DMS79 (cell line): ENCODE measurements around the gene CAPN2.
"Not testable (repeated sequence)": the region's sequence is repeated elsewhere in the genome, so short reads cannot be mapped to it uniquely, and the experiment has no call there.

ENCODE experiments used
- DNase-seq: peaks from one replicate; lab custom pipeline; 2025; lab: John Stamatoyannopoulos, UW

Gene CAPN2

DNA sequence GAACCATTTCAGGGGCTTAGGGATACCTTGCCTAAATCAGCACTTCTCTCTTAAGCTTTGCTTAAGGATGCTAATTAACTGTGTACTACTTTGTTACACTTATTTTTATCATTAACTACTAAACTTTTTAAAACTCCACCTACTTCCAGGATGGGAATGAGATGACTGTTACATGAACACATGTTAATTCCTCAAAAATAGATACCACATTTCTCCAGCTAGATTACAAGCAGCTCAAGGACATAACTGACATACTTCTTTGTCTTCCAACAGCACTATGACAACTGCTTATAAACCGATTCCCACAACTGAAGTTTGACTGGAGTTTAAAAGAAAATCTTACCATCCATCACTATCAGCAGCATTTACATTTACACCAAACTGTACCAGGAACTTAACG, 79.7 kb downstream of the CAPN2 start:
- no peak for DNase-seq

DNA sequence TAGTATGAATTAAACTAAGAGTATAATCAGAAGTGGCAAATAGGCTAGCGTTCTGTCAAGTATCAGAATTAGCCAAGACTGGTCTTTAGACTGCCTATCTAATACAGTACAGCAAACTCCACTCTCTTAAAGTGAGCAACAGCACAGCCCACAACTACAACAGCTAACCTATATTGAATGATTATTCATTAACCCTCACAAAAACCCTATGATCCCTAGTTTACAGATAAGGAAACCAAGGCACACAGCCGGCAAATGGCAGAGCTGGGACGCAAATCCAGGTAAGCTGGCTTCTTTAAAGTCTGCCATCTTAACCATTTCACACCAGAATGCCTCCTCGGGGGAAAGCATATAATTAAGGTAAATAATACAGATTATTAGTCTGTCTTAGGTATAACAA, 81.4 kb downstream of the CAPN2 start:
- no peak for DNase-seq

DNA sequence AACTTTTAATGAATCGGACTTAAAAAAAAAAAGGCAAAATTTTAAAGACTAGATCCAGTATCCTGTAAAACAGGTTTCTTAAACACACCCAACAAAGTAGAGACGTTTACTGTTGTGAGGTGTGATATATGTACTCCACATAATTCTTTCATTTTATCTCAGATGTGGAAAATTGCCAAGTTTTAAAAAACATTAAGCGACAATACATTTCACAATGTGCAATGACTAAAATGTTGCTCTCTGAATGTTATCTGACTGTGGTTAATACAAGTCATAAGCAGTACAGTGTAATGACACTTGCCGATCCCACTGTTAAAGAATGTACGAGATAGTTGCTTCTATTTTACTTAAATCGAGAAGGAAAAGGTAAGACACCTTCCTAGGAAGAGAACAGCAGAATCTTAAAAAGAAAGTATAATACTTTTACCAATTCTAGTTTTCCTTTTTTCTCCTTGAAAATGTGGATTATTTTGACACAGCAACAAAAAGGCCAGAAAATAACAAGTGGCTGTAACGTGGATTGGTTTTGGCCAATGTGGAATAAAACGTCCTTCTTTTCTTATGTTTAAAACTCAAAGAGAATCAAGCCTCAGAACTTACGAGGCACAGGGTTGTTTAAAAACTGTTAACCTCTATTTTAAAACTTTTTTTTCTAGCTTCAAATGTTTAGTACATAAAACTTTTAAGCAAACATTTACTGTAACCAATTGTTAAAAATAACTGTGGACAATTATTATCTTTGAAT, 82.0 kb downstream of the CAPN2 start:
- no peak for DNase-seq

DNA sequence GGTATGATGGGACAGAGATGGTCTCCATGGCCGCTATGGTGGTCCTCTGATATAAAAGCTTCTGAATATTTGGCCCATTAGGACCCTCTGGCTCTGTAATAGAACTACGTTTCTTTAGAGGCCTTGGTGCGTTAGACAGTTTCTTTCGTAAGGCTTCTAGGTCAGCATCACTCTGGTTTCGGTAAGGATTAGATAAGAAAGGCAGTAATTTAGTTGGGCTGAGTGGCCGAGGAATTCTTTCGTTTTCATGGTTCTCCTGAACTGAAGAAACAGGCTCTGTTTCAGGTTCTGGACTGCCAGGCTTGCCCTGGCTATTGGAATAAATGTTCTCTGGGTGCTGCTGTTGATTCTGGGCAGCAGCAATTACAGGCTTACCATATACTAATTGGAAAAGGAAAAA, 83.9 kb downstream of the CAPN2 start:
- no peak for DNase-seq

DNA sequence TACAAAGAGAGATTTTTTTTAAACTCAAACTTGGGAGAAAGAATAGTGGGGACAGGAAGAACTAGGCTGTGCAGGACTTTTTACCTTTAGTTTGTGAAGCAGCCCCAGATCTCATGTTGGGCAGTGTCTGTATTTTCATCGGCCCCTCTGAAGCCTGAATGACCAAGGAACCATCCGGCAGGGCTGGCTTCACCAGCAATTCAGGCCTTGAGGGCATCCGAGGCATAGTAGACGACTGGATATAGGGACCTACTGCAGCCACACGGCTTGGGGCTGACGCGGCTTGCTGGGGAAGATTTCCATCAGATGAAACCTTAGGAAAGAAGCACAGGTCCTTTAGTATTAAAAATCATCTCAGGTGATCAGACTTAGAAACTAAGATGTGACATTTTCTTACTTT, 89.7 kb downstream of the CAPN2 start:
- DNase-seq, result no peak

DNA sequence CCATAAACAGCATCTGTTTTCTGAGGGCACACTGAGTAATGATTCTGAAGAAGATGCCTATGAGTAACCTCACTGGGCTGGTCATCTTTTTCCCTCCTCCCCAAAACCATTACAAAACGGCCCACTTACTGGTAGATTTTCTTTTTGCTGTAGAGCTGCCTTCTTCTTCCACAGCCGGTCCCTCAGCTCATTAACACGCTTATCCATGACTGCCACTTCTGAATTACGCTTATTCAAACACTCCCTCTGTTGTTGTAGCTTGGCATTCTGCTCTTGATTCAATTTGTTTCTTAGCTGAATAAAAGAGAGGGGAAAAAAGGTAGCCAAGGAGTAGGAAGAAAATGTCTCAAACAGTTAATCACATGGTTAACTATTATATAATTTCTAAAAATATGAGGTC, 90.3 kb downstream of the CAPN2 start:
- no peak for DNase-seq

DNA sequence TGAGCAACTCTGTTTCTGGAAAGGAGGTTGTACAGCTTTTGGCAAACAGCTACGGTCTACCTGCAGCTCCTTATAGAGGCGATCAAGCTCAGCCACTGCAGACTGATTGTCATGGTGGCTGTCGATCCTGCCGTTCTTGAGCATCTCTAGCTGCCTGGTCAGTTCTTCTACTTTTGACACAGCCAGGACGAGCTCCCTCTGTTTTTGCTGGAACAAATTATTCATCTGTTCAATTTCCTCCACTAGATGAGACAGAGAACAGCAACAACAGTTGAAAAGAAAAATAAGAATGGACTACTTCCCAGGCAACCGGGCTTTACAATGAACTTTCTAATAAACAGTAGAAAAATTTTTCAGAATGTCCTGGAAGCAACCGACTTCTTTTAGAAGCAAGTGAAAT, 90.9 kb downstream of the CAPN2 start:
- no peak for DNase-seq

DNA sequence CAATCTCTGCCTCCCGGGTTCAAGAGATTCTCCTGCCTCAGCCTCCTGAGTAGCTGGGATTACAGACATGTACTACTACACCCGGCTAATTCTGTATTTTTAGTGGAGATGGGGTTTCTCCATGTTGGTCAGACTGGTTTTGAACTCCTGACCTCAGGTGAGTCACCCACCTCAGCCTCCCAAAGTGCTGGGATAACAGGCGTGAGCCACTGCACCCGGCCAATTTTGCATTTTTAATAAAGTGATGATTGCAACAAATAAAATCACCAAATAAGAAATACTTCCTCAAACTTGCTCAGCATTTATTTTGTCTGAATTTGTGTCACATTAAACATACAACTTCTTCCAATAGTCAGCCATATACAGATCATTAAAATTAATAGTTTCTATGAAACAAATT, 97.6 kb downstream of the CAPN2 start:
- not testable (repeated sequence) for DNase-seq

DNA sequence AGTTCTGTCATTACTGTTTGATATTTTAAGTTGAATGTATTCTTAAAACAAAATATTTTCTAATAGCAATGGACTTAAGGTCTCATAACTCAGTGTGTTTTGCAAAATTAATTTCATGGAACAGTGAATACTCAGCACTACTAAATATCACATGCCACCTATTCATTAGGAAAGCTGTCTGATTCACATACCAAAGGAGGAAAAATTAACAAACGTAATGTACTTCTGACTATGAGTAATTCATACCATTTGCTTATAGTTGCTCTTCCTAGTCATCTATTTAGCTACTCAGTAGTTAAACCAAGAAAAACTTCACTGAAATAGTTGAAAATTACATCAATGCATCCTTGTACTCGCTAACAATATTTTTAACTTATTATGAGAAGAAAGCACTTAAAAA, 98.2 kb downstream of the CAPN2 start:
- DNase-seq, result no peak

DNA sequence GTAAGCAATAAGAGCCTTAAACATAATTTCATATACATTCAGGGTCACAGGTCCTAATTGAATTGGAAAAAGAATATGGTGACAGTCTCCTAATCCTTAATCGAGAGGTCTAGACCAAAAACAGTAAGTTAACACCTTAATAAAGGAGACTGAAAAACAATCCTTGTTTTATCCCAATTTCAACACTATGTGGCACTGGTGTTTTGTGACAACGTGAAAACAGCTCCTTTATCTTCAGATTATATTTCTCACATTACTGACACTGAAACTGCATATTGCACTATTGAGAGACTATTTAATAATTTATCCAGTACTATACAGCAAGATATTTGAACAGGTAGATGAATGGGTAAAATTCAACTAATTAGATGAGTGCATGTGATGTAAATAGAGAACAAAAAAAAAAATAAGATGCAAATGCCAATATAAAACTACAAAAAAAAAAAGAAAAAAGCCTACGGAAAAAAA, 99.3 kb downstream of the CAPN2 start:
- DNase-seq, result no peak

DNA sequence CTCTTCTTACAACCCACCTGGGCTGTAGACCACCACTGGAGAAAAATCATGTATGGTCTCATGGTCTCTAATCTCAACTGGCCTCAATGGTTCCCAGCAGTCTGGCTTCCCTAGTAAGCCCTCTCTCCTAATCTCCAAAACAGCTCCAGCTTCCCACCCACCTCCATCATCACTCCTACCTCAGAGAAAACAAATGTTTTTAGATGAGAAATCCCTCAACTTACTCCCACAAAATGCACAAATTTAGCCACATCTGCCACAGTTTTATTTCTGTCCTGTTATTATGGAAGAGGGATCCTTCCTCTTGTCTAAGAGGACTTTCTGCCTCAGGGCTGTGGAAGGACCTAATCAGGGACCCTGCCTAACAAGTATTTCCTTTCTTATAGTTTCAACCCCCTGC, 101.3 kb downstream of the CAPN2 start:
- DNase-seq, result no peak

DNA sequence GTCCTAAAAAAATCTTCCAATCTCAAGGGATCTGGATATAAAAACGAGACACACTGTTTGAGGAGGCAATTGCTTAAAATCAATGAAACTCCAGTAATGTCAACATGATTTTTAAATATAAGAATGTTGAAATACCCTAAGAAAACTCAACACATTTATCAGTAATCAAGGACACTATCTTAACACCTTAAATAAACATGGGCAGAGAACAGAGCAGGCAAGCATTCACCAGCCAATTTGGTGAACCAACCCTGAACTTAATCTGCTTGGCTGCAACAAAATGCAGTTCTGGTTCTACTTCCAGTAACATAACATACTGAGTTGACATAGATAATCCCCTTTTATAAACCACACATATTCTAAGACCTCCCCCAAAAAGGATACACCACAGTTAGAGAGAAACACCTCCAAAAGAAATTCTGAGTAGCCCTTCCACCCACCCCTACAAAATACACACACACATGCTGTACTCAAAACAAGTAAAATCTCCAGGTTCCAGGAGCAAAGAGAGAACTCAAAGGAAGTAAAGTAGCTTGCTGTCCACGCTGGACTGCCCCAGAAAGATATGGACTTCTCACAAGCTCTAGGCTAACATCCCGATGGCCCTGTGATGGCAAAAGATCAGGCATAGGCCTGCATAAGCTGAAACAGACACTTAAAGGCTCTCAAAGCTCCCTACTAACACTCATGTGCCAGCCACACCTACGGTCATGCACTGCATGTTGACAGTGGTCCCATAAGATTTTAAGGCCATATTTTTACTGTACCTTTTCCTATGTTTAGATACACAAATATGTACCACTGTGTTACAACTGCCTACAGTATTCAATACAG, 102.9 kb downstream of the CAPN2 start:
- DNase-seq, result no peak

DNA sequence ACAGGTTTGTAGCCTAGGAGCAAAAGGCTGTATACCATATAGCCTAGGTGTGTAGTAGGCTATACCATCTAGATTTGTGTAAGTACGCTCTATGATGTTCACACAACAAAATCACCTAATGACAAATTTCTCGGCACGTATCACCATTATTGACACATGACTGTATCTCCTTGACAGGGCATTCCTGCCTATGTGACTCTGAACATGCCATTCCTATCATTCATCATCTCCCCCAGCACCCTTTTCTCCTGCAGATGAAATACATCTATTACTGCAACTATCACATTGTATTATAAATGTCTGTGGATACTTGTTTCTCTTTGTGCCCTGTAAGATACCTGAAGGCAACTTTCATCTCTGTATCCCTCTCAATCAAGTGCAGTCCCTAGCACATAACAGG, 103.5 kb downstream of the CAPN2 start:
- no peak for DNase-seq

DNA sequence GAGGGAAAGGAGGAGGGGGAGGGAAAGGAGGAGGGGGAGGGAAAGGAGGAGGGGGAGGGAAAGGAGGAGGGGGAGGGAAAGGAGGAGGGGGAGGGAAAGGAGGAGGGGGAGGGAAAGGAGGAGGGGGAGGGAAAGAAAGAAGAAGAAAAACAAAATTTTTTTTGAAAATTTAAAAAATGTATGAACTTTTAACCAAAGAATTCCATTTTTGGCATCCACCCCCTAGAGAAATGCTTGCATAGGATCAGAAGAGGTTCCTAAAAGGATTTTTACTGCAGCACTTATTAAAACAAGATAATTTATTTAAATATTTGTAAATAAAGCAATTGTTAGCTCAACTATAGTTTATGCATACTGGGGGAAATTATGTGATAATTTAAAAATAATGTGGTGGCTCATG, 104.9 kb downstream of the CAPN2 start:
- DNase-seq, result not testable (repeated sequence)

DNA sequence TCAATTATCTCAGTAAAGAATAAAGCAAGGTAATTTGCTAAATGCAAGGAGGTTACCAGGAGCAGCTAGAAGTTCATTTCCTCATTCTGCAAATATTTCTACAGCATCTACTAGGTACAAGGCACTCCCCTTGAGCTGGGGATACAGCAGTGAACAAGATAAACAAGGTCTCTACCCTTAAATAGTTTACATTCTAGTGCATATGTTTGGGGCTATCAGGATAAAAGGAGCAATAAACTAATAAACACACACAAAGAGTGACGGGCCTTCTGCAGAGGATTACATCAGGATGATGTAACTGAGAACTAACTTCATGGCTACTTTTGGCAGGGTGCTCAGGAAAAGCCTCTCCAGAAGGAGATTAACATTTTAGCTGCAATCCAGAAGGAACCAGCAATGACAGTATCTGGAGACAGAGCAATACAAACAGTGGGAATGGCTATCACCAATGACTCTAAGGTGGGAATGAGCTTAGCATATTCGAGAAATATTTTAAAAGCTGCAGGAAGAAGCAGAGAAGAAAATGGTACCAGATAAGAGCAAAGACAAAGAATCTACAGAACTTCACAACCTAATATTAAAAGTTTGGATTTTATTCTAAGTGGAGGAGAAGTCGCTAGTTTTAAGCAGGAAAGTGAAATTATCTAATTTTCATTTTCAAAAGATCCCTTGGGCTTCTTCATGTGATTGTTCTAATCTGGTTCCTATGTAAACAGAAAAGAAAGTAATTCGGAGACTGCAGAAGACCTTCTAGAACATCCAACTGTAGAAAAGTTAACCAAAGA, 107.6 kb downstream of the CAPN2 start:
- no peak for DNase-seq

DNA sequence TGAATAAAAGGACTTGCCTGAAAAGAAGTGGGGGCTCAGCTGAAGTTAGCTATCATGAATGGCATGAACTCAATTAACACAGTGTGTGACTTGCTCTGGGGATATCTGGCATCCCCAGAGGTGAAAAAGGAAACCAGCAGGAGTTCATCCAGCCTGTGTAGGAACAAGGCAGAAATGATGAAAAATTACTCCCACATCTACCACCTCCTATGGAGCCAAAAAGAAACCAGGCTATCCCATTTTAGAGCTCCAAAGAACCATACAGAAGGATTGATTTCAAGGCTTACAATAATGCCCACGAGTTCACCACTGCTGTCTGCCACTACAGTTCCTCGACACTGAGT, 108.1 kb downstream of the CAPN2 start:
- DNase-seq, result no peak

DNA sequence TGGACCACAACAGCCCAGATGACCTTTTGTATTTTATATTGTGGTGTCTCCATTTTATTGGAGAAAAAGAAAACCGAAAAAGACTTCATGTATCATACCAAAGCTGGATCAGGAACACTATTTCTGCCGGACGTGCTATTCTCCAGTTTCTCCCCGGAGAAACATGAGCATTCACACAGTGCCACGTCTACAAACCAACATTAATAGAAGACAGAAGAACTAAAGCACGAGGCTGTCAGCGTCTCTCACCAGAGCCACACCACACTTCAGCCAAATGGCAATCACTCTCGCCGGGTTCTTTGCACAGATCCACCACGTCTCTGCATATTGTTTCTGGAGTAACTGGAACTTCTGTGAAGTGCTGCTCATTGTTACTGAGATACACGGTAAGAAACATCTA, 108.6 kb downstream of the CAPN2 start:
- DNase-seq, result no peak

DNA sequence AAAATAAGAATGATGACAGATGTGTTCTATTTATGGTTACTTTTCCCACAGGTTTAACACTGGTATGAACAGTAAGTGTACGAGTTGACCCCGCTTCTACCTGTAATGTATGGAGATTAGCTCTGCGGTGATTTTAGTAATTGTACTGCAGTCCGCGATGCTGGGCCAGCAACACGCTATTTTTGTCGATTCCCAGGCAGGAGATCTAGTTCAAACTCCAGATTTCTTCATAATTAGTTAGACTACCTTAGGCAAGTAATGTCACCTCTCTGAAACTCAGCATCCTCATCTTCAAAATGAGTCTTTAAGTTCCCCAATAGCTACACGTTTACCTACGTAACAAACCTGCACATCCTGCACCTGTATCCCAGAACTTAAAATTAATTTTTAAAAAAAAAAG, 111.9 kb downstream of the CAPN2 start:
- DNase-seq, result no peak

DNA sequence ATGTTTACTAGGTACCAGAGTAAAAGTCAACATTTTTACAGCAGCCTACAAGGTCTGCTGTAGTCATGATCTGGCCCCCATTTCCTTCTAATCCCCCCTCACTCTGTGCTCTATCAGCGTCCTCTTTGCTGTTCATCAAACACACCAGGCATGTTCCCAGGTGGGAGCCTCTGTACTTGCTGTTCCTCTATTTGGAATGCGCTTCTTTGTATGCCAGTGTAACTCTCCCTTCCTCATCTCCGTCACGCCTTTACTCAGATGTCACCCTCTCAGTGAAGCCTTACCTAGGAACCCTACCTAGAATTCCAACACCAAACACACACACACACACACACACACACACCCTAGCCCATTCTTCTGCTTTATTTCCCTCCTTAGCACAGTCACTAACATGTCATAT, 112.4 kb downstream of the CAPN2 start:
- no peak for DNase-seq
